Uterus (tissue), 4 donors: ENCODE results near the gene ARSG. TPM values are rescaled to one million over a fixed set of nuclear protein-coding genes. Genes with fewer than 3 reads are reported as not detected.

Source experiments
- DNase-seq, 2 donors: peaks; one replicate each; pipeline ENCODE4 v3.0.0-alpha.2; 2019 to 2020
- H3K27ac ChIP-seq, 2 donors: fragments of 200-600 bp; sonication (generic); 1 replicate in 1 of 2; 2 replicates in 1 of 2; pipeline ENCODE4 v1.5.1; 2016 to 2018
- H3K27me3 ChIP-seq, 2 donors: fragments of 200-600 bp; sonication (generic); one replicate each; pipeline ENCODE4 v1.5.1; 2018 to 2019; ENCODE audit warnings: control low read depth in 1 of 2
- H3K36me3 ChIP-seq, 2 donors: fragments of 200-600 bp; sonication (generic); one replicate each; pipeline ENCODE4 v1.5.1; 2019; ENCODE audit warnings: control low read depth in 1 of 2
- H3K4me1 ChIP-seq, 2 donors: fragments of 200-600 bp; sonication (generic); one replicate each; pipeline ENCODE4 v1.5.1; 2018 to 2019; ENCODE audit warnings: control low read depth in 1 of 2
- H3K4me3 ChIP-seq, 2 donors: fragments of 200-600 bp; sonication (generic); 1 replicate in 1 of 2; 2 replicates in 1 of 2; pipeline ENCODE4 v1.5.1; 2018 to 2019; ENCODE audit warnings: mild to moderate bottlenecking in 1 of 2
- H3K9me3 ChIP-seq, 2 donors: fragments of 200-600 bp; sonication (generic); one replicate each; pipeline ENCODE4 v1.5.1; 2019; ENCODE audit warnings: control low read depth in 1 of 2
- CTCF ChIP-seq, 4 experiments: fragments of 200-600 bp in 2 of 4; fragments of 450-650 bp in 2 of 4; sonication (generic) in 2 of 4; IDR thresholded peaks; one replicate each; pipeline ENCODE4 v1.5.1; 2016 to 2019; ENCODE audit warnings: antibody characterized with exemption in 4 of 4, mild to moderate bottlenecking in 2 of 4, moderate library complexity in 1 of 4
- POLR2A ChIP-seq, 2 donors: fragments of 450-650 bp; IDR thresholded peaks; one replicate each; pipeline ENCODE4 v1.6.1; 2016; ENCODE audit warnings: antibody characterized with exemption in 2 of 2, mild to moderate bottlenecking in 1 of 2, moderate library complexity in 1 of 2
- intact Hi-C: fragments of 100-400 bp; cut with DNase I; formaldehyde crosslinking; loops from one replicate; pipeline ENCODE4 v1.15.1; 2023; ENCODE audit warnings: low total_unique reads
- total RNA-seq, 4 donors: library from RNA; depleted of rRNA in 3 of 4; stranded (reverse); fragments of >200 nt in 3 of 4; gene quantifications; one replicate each; pipeline versions ENCODE4 v1.1.0 to v1.2.4, GENCODE V29; 2014 to 2023
- donor health status: DM: yes; HTN: yes; CAD: no.

The ARSG gene
- total RNA-seq, 4 donors from 2014 or later = 0.59 to 6.4 (median 5.7) TPM

- Histone ChIP-seq H3K9me3 (no peaks in the 10 kb centered on the region), H3K4me1 (no peaks in the 10 kb centered on the region), H3K27ac (no peak overlapping the region), H3K27me3 (no peaks in the 10 kb centered on the region), H3K36me3 (no peaks in the 10 kb centered on the region), H3K4me3 (no peak overlapping the region)
- DNase-seq = no peak
- TF ChIP-seq POLR2A (IDR thresholded peaks at IDR 0.05) (no peak), CTCF (IDR thresholded peaks at IDR 0.05) (no peak)
- intact Hi-C loops = no loop called here
Measured at GRCh38 chr17:68449021-68449739, 157.9 kb downstream of the ARSG start.

- no peak for TF ChIP-seq POLR2A (IDR thresholded peaks at IDR 0.05)
- TF ChIP-seq CTCF (IDR thresholded peaks at IDR 0.05) = no peak
- no peak for DNase-seq
- H3K4me1 ChIP-seq = no peaks in the 10 kb centered on the region
- no peaks in the 10 kb centered on the region for H3K9me3 ChIP-seq
- H3K4me3 ChIP-seq = no peak overlapping the region
- no peaks in the 10 kb centered on the region for H3K27me3 ChIP-seq
- no peaks in the 10 kb centered on the region for H3K36me3 ChIP-seq
- intact Hi-C loops = no loop called here
- H3K27ac ChIP-seq = no peak overlapping the region
Measured at GRCh38 chr17:68450391-68450790, 159.1 kb downstream of the ARSG start.

GRCh38 chr17:68450801-68451200 lies 159.5 kb downstream of the ARSG start:
- no peak for DNase-seq
- Histone ChIP-seq H3K36me3 (no peaks in the 10 kb centered on the region), H3K27ac (no peak overlapping the region), H3K4me3 (no peak overlapping the region), H3K9me3 (no peaks in the 10 kb centered on the region), H3K27me3 (no peaks in the 10 kb centered on the region), H3K4me1 (no peaks in the 10 kb centered on the region)
- no peak for TF ChIP-seq CTCF (IDR thresholded peaks at IDR 0.05)
- intact Hi-C loops = no loop called here

- intact Hi-C loops = no loop called here
- no peaks in the 10 kb centered on the region for H3K4me1 ChIP-seq
- no peak overlapping the region for H3K27ac ChIP-seq
Measured at GRCh38 chr17:68451670-68452354, 160.5 kb downstream of the ARSG start.

More at GRCh38 chr17:68451670-68452354, 160.5 kb downstream of the ARSG start:
- no peak for DNase-seq
- Histone ChIP-seq H3K36me3 (no peaks in the 10 kb centered on the region), H3K9me3 (no peaks in the 10 kb centered on the region), H3K27me3 (no peaks in the 10 kb centered on the region), H3K4me3 (no peak overlapping the region)
- TF ChIP-seq CTCF (IDR thresholded peaks at IDR 0.05) = no peak
- no peak for TF ChIP-seq POLR2A (IDR thresholded peaks at IDR 0.05)
